ENCODE data around the gene PEDS1. TPM values are rescaled to one million over a fixed set of nuclear protein-coding genes. Genes with fewer than 3 reads are reported as not detected.
"Not testable (repeated sequence)": the region's sequence is repeated elsewhere in the genome, so short reads cannot be mapped to it uniquely, and the experiment has no call there.

PEDS1 gene
- total and polyA plus RNA-seq, 4 experiments from 2014 or later: 14.7 to 25.1 (median 16.8) TPM

GRCh38 chr20:50141811-50142561 is 11.5 kb downstream of the PEDS1 start:
- POLR2A ChIA-PET (ENCODE audit: partially characterized antibody): interaction anchor here (0.5 to 1.6 kb wide), 4 partner anchors 8 to 71 kb away, joined by 3 to 9 read pairs (median 4); partner anchors contain the start of gene PEDS1
- no peaks in the 10 kb centered on the region for H3K9me3 ChIP-seq (ENCODE audit: control insufficient read depth in 1 of 2, low read length in 2 of 2)
- H3K4me3 Mint-ChIP-seq: no peak overlapping the region
- H3K4me3 ChIP-seq (ENCODE audit: low read length in 2 of 2): no peak overlapping the region
- H3K27ac Mint-ChIP-seq: peak overlapping the region in 6 of 7 donors; percentile 18 to 74 (median 59)
- no peaks in the 10 kb centered on the region for H3K27me3 Mint-ChIP-seq
- peaks cover 23 to 41% (median 32%) of the 10 kb centered on the region in 4 donors for H3K4me1 Mint-ChIP-seq
- no peak overlapping the region for H3K27ac ChIP-seq (ENCODE audit: low read depth, low read length)
- H3K36me3 Mint-ChIP-seq: peaks cover 26 to 52% of the 10 kb centered on the region in 2 donors
- H3K27me3 ChIP-seq (ENCODE audit: insufficient read depth, low read length): no peaks in the 10 kb centered on the region
- no peaks in the 10 kb centered on the region for H3K9me3 Mint-ChIP-seq
- intact Hi-C loops (cut with micrococcal nuclease): no loop called here
- peaks cover 15% of the 10 kb centered on the region for H3K4me1 ChIP-seq (ENCODE audit: insufficient read depth, low read length)
- CTCF ChIA-PET (ENCODE audit: partially characterized antibody): interaction anchor here (1.2 kb wide), 1 partner anchor 19 kb away, joined by 4 read pairs; no protein-coding TSS in a partner anchor
- peaks cover 37% of the 10 kb centered on the region for H3K36me3 ChIP-seq (ENCODE audit: insufficient read depth, low read length)
- DNase-seq: no peak

GRCh38 chr20:50141018-50141675 is 12.4 kb downstream of the PEDS1 start:
- Mint-ChIP-seq H3K27me3 (no peaks in the 10 kb centered on the region), H3K4me3 (no peak overlapping the region), H3K9me3 (no peaks in the 10 kb centered on the region), H3K36me3 (peaks cover 23 to 50% of the 10 kb centered on the region in 2 donors), H3K27ac (peak overlapping the region in 3 of 7 donors; percentile 36 to 52 (median 37)), H3K4me1 (peaks cover 17 to 32% (median 27%) of the 10 kb centered on the region in 4 donors)
- H3K4me3 ChIP-seq (ENCODE audit: low read length in 2 of 2): no peak overlapping the region
- ChIA-PET POLR2A (ENCODE audit: partially characterized antibody) (interaction anchor here (0.5 kb wide), 1 partner anchor 50 kb away, joined by 3 read pairs; no protein-coding TSS in a partner anchor), CTCF (ENCODE audit: partially characterized antibody) (interaction anchor here (1.5 kb wide), 1 partner anchor 20 kb away, joined by 3 read pairs; no protein-coding TSS in a partner anchor)
- H3K9me3 ChIP-seq (ENCODE audit: control insufficient read depth in 1 of 2, low read length in 2 of 2): no peaks in the 10 kb centered on the region
- H3K27ac ChIP-seq (ENCODE audit: low read depth, low read length): no peak overlapping the region
- DNase-seq: no peak
- intact Hi-C loops (cut with micrococcal nuclease): no loop called here
- peaks cover 7% of the 10 kb centered on the region for H3K4me1 ChIP-seq (ENCODE audit: insufficient read depth, low read length)
- no peaks in the 10 kb centered on the region for H3K27me3 ChIP-seq (ENCODE audit: insufficient read depth, low read length)
- peaks cover 37% of the 10 kb centered on the region for H3K36me3 ChIP-seq (ENCODE audit: insufficient read depth, low read length)

- Mint-ChIP-seq H3K4me1 (peaks cover 15 to 28% (median 24%) of the 10 kb centered on the region in 4 donors), H3K27ac (peak overlapping the region in 2 of 7 donors; percentile 39 to 52), H3K4me3 (no peak overlapping the region), H3K27me3 (no peaks in the 10 kb centered on the region), H3K36me3 (peaks cover 23 to 57% of the 10 kb centered on the region in 2 donors), H3K9me3 (no peaks in the 10 kb centered on the region)
- Histone ChIP-seq H3K36me3 (ENCODE audit: insufficient read depth, low read length) (peaks cover 41% of the 10 kb centered on the region), H3K4me3 (ENCODE audit: low read length in 2 of 2) (no peak overlapping the region), H3K9me3 (ENCODE audit: control insufficient read depth in 1 of 2, low read length in 2 of 2) (no peaks in the 10 kb centered on the region), H3K27ac (ENCODE audit: low read depth, low read length) (no peak overlapping the region), H3K27me3 (ENCODE audit: insufficient read depth, low read length) (no peaks in the 10 kb centered on the region), H3K4me1 (ENCODE audit: insufficient read depth, low read length) (no peaks in the 10 kb centered on the region)
- no peak for DNase-seq
- intact Hi-C loops (cut with micrococcal nuclease): no loop called here
- POLR2A ChIA-PET (ENCODE audit: partially characterized antibody): interaction anchor here (1.4 kb wide), 1 partner anchor 25 kb away, joined by 4 read pairs; no protein-coding TSS in a partner anchor
- CTCF ChIA-PET (ENCODE audit: partially characterized antibody): interaction anchor here (1.5 to 1.9 kb wide), 2 partner anchors 20 to 24 kb away, joined by 3 to 4 read pairs; no protein-coding TSS in a partner anchor
Measured at GRCh38 chr20:50140339-50140859, 13.1 kb downstream of the PEDS1 start.

- Mint-ChIP-seq H3K9me3 (no peaks in the 10 kb centered on the region), H3K36me3 (peaks cover 23 to 57% of the 10 kb centered on the region in 2 donors), H3K27me3 (no peaks in the 10 kb centered on the region), H3K4me3 (no peak overlapping the region), H3K4me1 (peaks cover 15 to 28% (median 24%) of the 10 kb centered on the region in 4 donors), H3K27ac (peak overlapping the region in 2 of 7 donors; percentile 41 to 52)
- CTCF ChIA-PET (ENCODE audit: partially characterized antibody): interaction anchor here (0.7 to 1.9 kb wide), 5 partner anchors 9 to 23 kb away, joined by 3 to 4 read pairs (median 4); no protein-coding TSS in a partner anchor
- no peak overlapping the region for H3K27ac ChIP-seq (ENCODE audit: low read depth, low read length)
- H3K4me1 ChIP-seq (ENCODE audit: insufficient read depth, low read length): no peaks in the 10 kb centered on the region
- no peaks in the 10 kb centered on the region for H3K9me3 ChIP-seq (ENCODE audit: control insufficient read depth in 1 of 2, low read length in 2 of 2)
- peaks cover 45% of the 10 kb centered on the region for H3K36me3 ChIP-seq (ENCODE audit: insufficient read depth, low read length)
- H3K4me3 ChIP-seq (ENCODE audit: low read length in 2 of 2): no peak overlapping the region
- DNase-seq: no peak
- intact Hi-C loops (cut with micrococcal nuclease): no loop called here
- POLR2A ChIA-PET (ENCODE audit: partially characterized antibody): interaction anchor here (1.4 kb wide), 1 partner anchor 23 kb away, joined by 4 read pairs; no protein-coding TSS in a partner anchor
- no peaks in the 10 kb centered on the region for H3K27me3 ChIP-seq (ENCODE audit: insufficient read depth, low read length)
Measured at GRCh38 chr20:50138479-50139393, 14.8 kb downstream of the PEDS1 start.

- ChIA-PET CTCF (ENCODE audit: partially characterized antibody) (interaction anchor here (1.0 kb wide), 1 partner anchor 15 kb away, joined by 3 read pairs; no protein-coding TSS in a partner anchor), POLR2A (ENCODE audit: partially characterized antibody) (no interaction called here)
- Mint-ChIP-seq H3K4me1 (peaks cover 15 to 26% (median 22%) of the 10 kb centered on the region in 4 donors), H3K4me3 (no peak overlapping the region), H3K27me3 (no peaks in the 10 kb centered on the region), H3K9me3 (no peaks in the 10 kb centered on the region), H3K27ac (peak overlapping the region in 1 of 7 donors; percentile 57), H3K36me3 (peaks cover 20 to 54% of the 10 kb centered on the region in 2 donors)
- Histone ChIP-seq H3K9me3 (ENCODE audit: control insufficient read depth in 1 of 2, low read length in 2 of 2) (no peaks in the 10 kb centered on the region), H3K36me3 (ENCODE audit: insufficient read depth, low read length) (peaks cover 45% of the 10 kb centered on the region), H3K4me3 (ENCODE audit: low read length in 2 of 2) (no peak overlapping the region), H3K4me1 (ENCODE audit: insufficient read depth, low read length) (no peaks in the 10 kb centered on the region), H3K27me3 (ENCODE audit: insufficient read depth, low read length) (no peaks in the 10 kb centered on the region), H3K27ac (ENCODE audit: low read depth, low read length) (no peak overlapping the region)
- intact Hi-C loops (cut with micrococcal nuclease): no loop called here
- DNase-seq: no peak
Measured at GRCh38 chr20:50138120-50138478, 15.4 kb downstream of the PEDS1 start.

- peaks cover 44% of the 10 kb centered on the region for H3K36me3 ChIP-seq (ENCODE audit: insufficient read depth, low read length)
- H3K27me3 ChIP-seq (ENCODE audit: insufficient read depth, low read length); H3K27ac ChIP-seq (ENCODE audit: low read depth, low read length); H3K9me3 ChIP-seq (ENCODE audit: control insufficient read depth in 1 of 2, low read length in 2 of 2); H3K9me3 Mint-ChIP-seq; H3K4me3 ChIP-seq (ENCODE audit: low read length in 2 of 2); POLR2A ChIA-PET (ENCODE audit: partially characterized antibody); H3K27me3 Mint-ChIP-seq; H3K4me1 ChIP-seq (ENCODE audit: insufficient read depth, low read length); DNase-seq; intact Hi-C loops (cut with micrococcal nuclease); H3K4me3 Mint-ChIP-seq: not testable (repeated sequence)
- CTCF ChIA-PET (ENCODE audit: partially characterized antibody): interaction anchor here (1.0 kb wide), 2 partner anchors 15 to 16 kb away, joined by 3 read pairs; no protein-coding TSS in a partner anchor
- H3K27ac Mint-ChIP-seq: peak overlapping the region in 3 of 7 donors; percentile 24 to 86 (median 57)
- peaks cover 16 to 54% of the 10 kb centered on the region in 2 donors for H3K36me3 Mint-ChIP-seq
- H3K4me1 Mint-ChIP-seq: peaks cover 14 to 22% (median 18%) of the 10 kb centered on the region in 4 donors
Measured at GRCh38 chr20:50137702-50138101, 15.8 kb downstream of the PEDS1 start.

Data from CD4-positive, alpha-beta memory T cell (primary cell).